ENCODE results near the gene FRRS1. TPM values are rescaled to one million over a fixed set of nuclear protein-coding genes. Genes with fewer than 3 reads are reported as not detected.

The FRRS1 gene
- total RNA-seq, 4 donors from 2014 or later = 6.9 to 17.0 (median 11.9) TPM

DNA sequence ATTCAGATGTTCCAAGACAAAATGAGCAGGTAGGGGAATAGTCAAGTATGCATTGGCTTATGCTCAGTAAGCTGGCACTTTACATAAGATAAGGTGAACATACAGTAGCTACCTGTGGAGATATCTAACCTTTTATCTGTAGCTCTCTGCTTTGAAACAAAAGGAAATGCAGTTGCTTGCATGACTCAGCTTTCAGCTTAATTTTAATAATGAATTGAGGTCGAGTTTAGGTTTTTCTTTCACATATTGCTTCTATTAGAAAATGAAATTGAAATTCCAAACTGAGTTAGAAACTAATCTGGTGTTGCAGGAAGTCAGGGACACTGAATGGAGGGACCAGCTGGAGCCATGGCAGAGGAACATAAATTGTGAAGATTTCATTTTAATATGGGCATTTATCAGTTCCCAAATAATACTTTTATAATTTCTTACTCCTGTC is 8.3 kb downstream of the FRRS1 start:
- Histone ChIP-seq H3K36me3 (no peaks in the 10 kb centered on the region), H3K4me1 (no peaks in the 10 kb centered on the region), H3K27ac (no peak overlapping the region), H3K27me3 (no peaks in the 10 kb centered on the region), H3K4me3 (no peak overlapping the region), H3K9me3 (no peaks in the 10 kb centered on the region)
- DNase-seq = no peak
- TF ChIP-seq, protein P1, sequence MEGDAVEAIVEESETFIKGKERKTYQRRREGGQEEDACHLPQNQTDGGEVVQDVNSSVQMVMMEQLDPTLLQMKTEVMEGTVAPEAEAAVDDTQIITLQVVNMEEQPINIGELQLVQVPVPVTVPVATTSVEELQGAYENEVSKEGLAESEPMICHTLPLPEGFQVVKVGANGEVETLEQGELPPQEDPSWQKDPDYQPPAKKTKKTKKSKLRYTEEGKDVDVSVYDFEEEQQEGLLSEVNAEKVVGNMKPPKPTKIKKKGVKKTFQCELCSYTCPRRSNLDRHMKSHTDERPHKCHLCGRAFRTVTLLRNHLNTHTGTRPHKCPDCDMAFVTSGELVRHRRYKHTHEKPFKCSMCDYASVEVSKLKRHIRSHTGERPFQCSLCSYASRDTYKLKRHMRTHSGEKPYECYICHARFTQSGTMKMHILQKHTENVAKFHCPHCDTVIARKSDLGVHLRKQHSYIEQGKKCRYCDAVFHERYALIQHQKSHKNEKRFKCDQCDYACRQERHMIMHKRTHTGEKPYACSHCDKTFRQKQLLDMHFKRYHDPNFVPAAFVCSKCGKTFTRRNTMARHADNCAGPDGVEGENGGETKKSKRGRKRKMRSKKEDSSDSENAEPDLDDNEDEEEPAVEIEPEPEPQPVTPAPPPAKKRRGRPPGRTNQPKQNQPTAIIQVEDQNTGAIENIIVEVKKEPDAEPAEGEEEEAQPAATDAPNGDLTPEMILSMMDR (IDR thresholded peaks at IDR 0.05) = no peak
- TF ChIP-seq POLR2A (IDR thresholded peaks at IDR 0.05) = no peak

DNA sequence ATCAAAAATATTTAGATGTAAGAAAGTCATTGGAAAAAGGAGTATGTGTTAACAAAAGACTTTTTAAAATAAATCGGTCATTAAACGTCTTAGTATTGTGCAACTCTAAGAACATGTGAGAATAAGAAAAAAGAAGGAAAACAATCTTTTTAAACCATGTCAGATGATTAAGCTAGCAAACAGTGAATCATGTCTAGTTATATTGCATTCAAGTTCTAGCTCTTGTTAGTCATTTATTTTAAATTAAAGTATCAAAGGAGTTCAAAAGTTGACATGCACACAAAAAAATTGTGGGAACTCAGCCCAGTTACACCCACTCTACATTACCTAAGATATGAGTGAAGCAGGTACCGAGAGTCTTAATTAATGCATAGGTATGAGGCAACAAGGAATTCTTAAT is 9.8 kb downstream of the FRRS1 start:
- H3K4me1 ChIP-seq = no peaks in the 10 kb centered on the region
- no peak for TF ChIP-seq POLR2A (IDR thresholded peaks at IDR 0.05)
- TF ChIP-seq, protein P1 (IDR thresholded peaks at IDR 0.05) = no peak
- H3K27me3 ChIP-seq = no peaks in the 10 kb centered on the region
- no peak overlapping the region for H3K27ac ChIP-seq
- no peaks in the 10 kb centered on the region for H3K36me3 ChIP-seq
- no peaks in the 10 kb centered on the region for H3K9me3 ChIP-seq
- H3K4me3 ChIP-seq = no peak overlapping the region
- no peak for DNase-seq

DNA sequence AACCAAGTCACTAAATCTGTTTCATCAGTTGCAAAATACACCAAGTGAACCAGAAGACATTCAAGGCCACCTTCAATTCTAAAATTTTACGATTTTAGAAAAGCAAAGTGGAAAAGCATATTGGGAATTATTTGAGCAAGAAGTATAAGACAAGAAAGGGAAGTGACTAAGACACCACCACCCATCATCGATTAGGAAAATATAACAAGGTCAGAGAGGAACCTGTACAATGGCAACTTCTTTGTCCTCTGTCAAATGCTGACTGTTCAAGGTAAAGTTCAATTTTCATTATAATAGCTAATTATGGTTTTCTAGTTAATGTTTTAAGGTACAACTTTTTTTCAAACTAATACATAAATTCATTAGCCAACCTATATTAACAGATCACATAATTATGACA is 10.8 kb downstream of the FRRS1 start:
- no peaks in the 10 kb centered on the region for H3K4me1 ChIP-seq
- no peaks in the 10 kb centered on the region for H3K27me3 ChIP-seq
- no peak overlapping the region for H3K4me3 ChIP-seq
- DNase-seq = no peak
- no peak overlapping the region for H3K27ac ChIP-seq
- no peaks in the 10 kb centered on the region for H3K9me3 ChIP-seq
- TF ChIP-seq, protein P1 (IDR thresholded peaks at IDR 0.05) = no peak
- no peak for TF ChIP-seq POLR2A (IDR thresholded peaks at IDR 0.05)
- no peaks in the 10 kb centered on the region for H3K36me3 ChIP-seq

DNA sequence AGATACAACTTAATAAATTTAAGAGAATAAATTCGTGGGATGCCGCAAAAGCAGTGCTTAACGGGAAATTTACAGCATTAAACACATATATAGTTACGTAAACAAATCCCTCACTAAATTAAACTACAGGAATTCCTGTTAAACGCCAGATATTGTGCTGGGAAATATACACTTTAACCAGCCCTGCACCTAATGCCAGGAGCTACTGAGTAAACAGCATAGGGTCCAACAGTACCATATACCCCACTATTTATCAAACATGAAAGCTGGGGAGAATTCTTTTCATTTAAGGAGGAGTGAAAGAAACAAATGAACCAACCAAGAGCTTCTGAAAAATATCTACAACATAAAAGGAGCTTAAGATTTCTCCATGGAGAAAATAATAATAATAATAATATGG is 11.7 kb downstream of the FRRS1 start:
- no peak overlapping the region for H3K27ac ChIP-seq
- H3K9me3 ChIP-seq = no peaks in the 10 kb centered on the region
- no peaks in the 10 kb centered on the region for H3K27me3 ChIP-seq
- H3K36me3 ChIP-seq = no peaks in the 10 kb centered on the region
- H3K4me1 ChIP-seq = no peaks in the 10 kb centered on the region
- TF ChIP-seq POLR2A (IDR thresholded peaks at IDR 0.05) = no peak
- TF ChIP-seq, protein P1 (IDR thresholded peaks at IDR 0.05) = no peak
- no peak overlapping the region for H3K4me3 ChIP-seq
- no peak for DNase-seq

DNA sequence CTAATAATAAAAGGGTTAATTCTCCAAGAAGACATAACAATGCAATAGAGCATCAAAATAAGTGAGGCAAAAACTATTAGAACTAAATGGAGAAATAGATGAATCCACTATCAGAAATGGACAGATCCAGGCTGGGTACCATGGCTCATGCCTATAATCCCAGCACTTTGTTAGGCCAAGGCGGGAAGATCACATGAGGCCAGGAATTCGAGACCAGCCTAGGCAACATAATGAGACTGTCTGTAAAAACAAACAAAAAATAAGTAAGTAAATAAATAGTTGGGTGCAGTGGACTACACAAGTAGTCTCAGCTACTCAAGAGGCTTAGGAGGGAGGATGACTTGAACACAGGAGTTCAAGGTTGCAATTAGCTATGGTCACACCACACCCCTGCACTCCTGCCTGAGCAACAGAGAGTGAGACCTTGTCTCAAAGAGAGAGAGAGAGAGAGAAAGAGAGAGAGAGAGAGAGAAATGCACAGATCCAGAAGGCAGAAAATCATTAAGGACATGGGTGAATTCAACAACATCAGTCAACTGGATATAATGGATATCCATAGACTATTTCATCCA is 12.3 kb downstream of the FRRS1 start:
- no peak overlapping the region for H3K27ac ChIP-seq
- no peaks in the 10 kb centered on the region for H3K4me1 ChIP-seq
- no peaks in the 10 kb centered on the region for H3K27me3 ChIP-seq
- no peaks in the 10 kb centered on the region for H3K9me3 ChIP-seq
- no peak overlapping the region for H3K4me3 ChIP-seq
- DNase-seq = no peak
- H3K36me3 ChIP-seq = no peaks in the 10 kb centered on the region
- TF ChIP-seq, protein P1 (IDR thresholded peaks at IDR 0.05) = no peak
- TF ChIP-seq POLR2A (IDR thresholded peaks at IDR 0.05) = no peak

Data from Peyer's patch (tissue), 4 donors.